ENCODE measurements around the gene STMP1.

GRCh38 chr7:135658564-135658963 is 3.8 kb upstream of the STMP1 start:
- TF ChIP-seq CTCF (IDR thresholded peaks at IDR 0.05) (no peak), POLR2A (IDR thresholded peaks at IDR 0.05) (no peak)

Data from uterus (tissue), 2 donors.